Effector memory CD8-positive, alpha-beta T cell (primary cell): ENCODE data around the gene LBHD1.
"Not testable (repeated sequence)": the region's sequence is repeated elsewhere in the genome, so short reads cannot be mapped to it uniquely, and the experiment has no call there.

Experiments used
- ATAC-seq: fragments of 150-1000 bp; cut with Tn5 transposase; replicated peaks from 2 replicates; pipeline ENCODE4 v1.10.0; 2021; ENCODE audit warnings: mild to moderate bottlenecking, moderate library complexity
- DNase-seq, 3 experiments: peaks; one replicate each; pipeline ENCODE4 v3.0.0; 2021
- H3K27ac Mint-ChIP-seq, 2 donors: one replicate each; pipeline ENCODE4 v1.8.0; 2022; ENCODE audit warnings: mild to moderate bottlenecking in 2 of 2, mixed read lengths in 2 of 2, moderate library complexity in 2 of 2
- H3K27me3 Mint-ChIP-seq, 2 donors: one replicate each; pipeline ENCODE4 v1.8.0; 2022; ENCODE audit warnings: mixed read lengths in 2 of 2
- H3K36me3 Mint-ChIP-seq: one replicate; pipeline ENCODE4 v1.8.0; 2022; ENCODE audit warnings: mild to moderate bottlenecking, moderate library complexity, mixed read lengths; ENCODE audit not compliant: insufficient read depth
- H3K4me1 Mint-ChIP-seq, 2 donors: one replicate each; pipeline ENCODE4 v1.8.0; 2022; ENCODE audit warnings: low read depth in 2 of 2, mixed read lengths in 2 of 2
- H3K4me3 Mint-ChIP-seq, 2 donors: one replicate each; pipeline ENCODE4 v1.8.0; 2022; ENCODE audit warnings: mild to moderate bottlenecking in 2 of 2, mixed read lengths in 2 of 2, moderate library complexity in 2 of 2
- H3K9me3 Mint-ChIP-seq, 2 donors: one replicate each; pipeline ENCODE4 v1.8.0; 2022; ENCODE audit warnings: mixed read lengths in 2 of 2

The LBHD1 gene

DNA sequence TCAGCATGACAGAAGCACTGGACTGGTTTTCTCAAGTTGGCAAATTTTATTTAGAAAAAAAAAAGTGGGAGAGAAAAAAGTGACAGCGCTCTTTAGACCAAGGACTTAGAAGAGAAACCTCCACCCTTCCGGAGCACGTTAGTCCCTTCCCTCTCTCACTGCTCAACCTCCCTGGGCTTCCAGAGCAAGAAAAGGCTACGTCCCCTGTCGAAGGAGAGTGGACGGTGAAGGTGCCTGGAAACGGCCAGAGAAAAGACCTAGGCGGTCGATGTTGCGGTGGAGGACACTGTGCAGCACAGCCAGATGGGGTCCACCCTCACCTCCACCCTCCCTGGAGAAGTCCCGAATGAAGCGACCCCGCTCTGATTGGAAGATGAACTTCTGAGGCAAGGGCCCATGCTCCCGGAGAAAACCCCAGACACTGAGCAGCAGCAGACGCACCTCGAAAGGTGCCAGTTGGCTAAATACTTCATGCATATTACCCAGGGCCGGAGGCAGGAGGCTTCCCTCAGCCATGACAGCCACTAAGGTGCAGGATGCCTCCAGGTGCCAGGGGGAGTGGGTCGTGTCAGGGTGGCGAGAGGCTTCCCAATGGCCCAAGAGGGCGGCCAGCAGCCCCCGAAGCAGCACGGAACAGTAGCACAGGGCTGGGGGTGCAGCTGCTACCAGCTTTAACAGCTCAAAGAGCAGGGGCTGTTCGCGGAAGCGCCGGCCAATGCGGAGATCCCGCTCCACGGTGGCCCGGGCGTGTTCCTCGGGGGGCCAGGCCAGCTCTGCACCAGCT, 25.1 kb downstream of the LBHD1 start:
- Mint-ChIP-seq H3K27me3 (no peaks in the 10 kb centered on the region), H3K4me1 (peaks cover 9 to 19% of the 10 kb centered on the region in 2 donors), H3K9me3 (no peaks in the 10 kb centered on the region), H3K36me3 (peaks cover 36% of the 10 kb centered on the region), H3K4me3 (peak overlapping the region; percentile 86 to 93), H3K27ac (peak overlapping the region; percentile 86 to 96)
- DNase-seq = no peak
- ATAC-seq = no peak

DNA sequence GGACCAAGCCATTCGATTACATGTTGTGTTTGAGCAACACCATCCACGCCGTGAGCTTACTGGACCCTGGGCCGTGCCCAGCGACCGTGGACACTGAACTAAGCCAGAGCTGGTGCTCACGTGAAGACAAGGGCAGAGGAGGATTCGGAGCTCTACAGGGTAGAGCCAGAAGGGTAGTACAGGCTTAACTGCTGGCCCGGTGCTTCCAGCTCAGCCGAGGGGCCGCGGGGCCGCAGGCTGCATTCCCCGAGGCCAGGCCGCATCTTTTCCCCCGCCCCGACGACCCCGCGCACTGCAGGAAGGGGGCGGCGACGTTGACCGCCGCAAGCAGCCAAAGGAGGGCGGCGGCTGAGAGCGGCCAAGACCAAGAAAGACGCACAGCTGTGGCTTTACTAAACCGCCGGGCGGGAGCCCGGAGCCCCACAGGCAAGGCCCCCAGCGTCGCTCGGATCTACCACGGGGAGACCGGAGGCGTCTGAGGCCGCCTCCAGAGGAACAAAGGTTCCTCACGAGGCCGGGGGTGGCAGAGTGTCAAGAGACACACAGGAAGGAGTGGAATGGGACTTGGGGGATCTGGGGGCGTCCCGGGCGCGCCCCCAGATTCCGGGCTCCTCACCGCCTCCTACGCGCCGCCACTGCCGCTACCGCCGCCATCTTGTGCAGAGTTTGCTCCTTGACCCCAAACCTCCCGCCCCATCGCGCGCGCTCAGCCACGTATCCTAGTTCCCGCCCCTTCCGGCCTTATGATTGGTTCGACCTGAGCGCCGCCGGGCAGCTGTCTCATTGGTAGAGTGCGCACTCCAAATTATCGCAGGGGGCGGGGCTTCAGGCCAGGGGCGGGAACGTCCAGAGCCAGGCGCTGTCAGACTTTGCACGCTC, 25.9 kb downstream of the LBHD1 start, which contains the start of gene GANAB:
TSS of gene GANAB (minus strand) at position 668 of the 879 bp plus-strand sequence. CDS start at position 654, 14 bp downstream.
- DNase-seq (peak; percentile 96 to 98 (median 96)), ATAC-seq (peak; percentile 98)
- Mint-ChIP-seq H3K9me3 (no peaks in the 10 kb centered on the region), H3K27me3 (no peaks in the 10 kb centered on the region), H3K4me3 (peak within 1 kb of the TSS; percentile 86 to 93), H3K27ac (peak within 1 kb of the TSS; percentile 86 to 96), H3K36me3 (peaks cover 35% of the 10 kb centered on the region), H3K4me1 (peaks cover 9 to 17% of the 10 kb centered on the region in 2 donors)

DNA sequence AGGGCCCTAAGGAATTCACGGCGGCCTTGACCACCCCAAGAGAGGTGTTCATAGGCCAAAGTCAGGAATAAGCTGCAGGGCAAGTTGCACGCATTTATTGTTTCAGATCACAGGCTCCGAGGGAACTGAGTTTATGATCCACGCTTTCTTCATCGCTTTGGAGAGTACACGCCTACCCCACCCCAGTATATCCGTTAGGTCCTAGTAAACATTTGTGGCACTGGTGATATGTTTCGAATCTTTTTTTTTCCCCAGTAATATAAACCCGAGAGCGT, 26.5 kb downstream of the LBHD1 start:
- DNase-seq (no peak), ATAC-seq (no peak)
- H3K27ac Mint-ChIP-seq = peak overlapping the region; percentile 86 to 96

DNA sequence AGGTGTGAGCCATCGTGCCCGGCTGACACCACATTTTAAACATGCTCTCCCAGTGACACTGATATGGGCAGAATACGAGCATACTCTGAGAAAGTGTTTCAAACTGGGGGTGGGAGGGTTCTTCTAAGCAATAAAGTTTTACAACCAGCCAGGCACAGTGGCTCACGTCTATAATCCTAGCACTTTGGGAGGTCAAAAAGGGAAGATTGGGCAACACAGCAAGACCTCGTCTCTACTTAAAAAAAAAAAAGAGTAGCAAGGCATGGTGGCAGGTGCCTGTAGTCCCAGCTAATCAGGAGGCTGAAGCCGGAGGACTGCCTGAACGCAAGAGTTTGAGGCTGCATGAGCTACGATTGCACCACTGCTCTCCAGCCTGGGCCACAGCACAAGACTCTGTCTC, 27.8 kb downstream of the LBHD1 start:
- Mint-ChIP-seq H3K4me3 (peak overlapping the region in 1 of 2 donors; percentile 43), H3K36me3 (peaks cover 43% of the 10 kb centered on the region), H3K27me3 (no peaks in the 10 kb centered on the region), H3K4me1 (peaks cover 16 to 18% of the 10 kb centered on the region in 2 donors), H3K27ac (peak overlapping the region; percentile 12 to 87), H3K9me3 (no peaks in the 10 kb centered on the region)
- ATAC-seq = no peak
- DNase-seq = no peak

More for the DNA sequence above, 26.5 kb downstream of the LBHD1 start:
- H3K9me3 Mint-ChIP-seq = no peaks in the 10 kb centered on the region
- H3K36me3 Mint-ChIP-seq = peaks cover 35% of the 10 kb centered on the region
- no peaks in the 10 kb centered on the region for H3K27me3 Mint-ChIP-seq
- H3K4me1 Mint-ChIP-seq = peaks cover 9 to 15% of the 10 kb centered on the region in 2 donors
- peak overlapping the region; percentile 86 to 93 for H3K4me3 Mint-ChIP-seq

DNA sequence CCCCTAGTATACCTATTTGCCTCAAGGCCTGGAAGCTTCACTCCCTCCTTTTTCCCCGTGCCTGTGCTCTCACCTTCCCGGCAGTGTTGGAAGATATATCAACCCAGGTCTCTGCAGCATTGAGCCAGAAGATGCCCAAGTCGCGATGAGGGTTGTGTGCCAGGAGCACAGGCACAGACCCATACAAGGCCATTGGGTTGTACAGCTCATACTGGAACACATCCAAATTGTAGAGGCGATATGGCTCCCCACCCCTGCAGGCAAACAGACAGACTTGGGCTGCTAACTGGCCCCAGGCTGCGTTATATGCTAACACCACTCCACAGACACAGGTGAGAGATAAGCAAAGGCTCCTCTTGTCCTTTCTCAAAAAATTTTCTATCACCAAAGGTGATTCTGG, 39.6 kb downstream of the LBHD1 start:
- peaks cover 92% of the 10 kb centered on the region for H3K36me3 Mint-ChIP-seq
- peak overlapping the region; percentile 50 to 52 for H3K27ac Mint-ChIP-seq
- H3K4me3 Mint-ChIP-seq = no peak overlapping the region
- no peak for ATAC-seq
- no peak for DNase-seq
- peaks cover 1 to 12% of the 10 kb centered on the region in 2 donors for H3K4me1 Mint-ChIP-seq
- H3K9me3 Mint-ChIP-seq = no peaks in the 10 kb centered on the region
- H3K27me3 Mint-ChIP-seq = no peaks in the 10 kb centered on the region

DNA sequence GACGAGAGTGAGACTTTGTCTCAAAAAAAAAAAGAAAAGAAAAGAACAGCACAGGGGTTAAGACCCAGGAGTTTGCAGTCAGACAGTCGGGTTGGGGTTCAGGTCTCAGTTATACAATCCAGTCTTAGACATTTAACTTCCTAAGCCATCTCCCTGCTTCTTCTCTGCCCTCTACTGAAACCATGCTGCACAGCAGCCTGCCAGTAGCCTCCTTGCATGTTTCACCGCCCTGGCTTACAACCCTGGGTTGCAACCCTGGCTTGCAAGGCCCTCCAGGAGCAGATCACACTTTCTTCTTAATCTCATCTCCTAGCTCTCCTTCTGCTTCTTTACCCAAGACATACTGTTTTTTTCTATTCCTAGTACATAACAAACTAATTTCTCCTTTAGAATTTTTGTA, 44.4 kb downstream of the LBHD1 start:
- DNase-seq = no peak
- peaks cover 59% of the 10 kb centered on the region for H3K36me3 Mint-ChIP-seq

DNA sequence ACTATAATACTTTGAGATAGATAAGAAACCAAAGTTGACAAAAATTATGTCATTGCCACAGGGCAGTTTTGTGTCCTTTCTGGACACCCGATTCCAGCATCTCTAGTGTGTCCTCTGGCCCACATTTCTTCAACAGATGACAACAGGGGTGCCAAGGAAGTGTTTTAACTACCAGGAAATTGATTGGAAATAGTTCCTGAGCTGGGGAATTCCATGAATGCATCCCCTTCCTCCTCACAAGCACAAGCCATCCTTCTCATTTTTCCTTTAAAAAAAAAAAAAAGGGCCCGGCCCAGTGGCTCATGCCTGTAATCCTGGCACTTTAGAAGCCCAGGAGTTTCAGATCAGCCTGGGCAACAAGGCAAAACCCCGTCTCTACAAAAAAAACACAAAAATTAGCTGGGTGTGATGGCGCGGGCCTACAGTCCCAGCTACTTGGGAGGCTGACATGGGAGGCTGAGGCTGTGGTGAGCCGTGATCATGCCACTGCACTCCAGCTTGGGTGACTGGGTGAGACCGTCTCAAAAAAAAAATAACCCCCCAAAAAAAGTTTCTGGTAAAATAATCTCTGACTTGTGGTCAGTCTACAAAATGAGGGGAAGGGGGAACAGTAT, 49.5 kb downstream of the LBHD1 start:
- Mint-ChIP-seq H3K27me3 (no peaks in the 10 kb centered on the region), H3K4me3 (peak overlapping the region; percentile 80 to 91), H3K27ac (peak overlapping the region; percentile 92 to 97), H3K4me1 (peaks cover 18 to 20% of the 10 kb centered on the region in 2 donors), H3K9me3 (no peaks in the 10 kb centered on the region), H3K36me3 (peaks cover 39% of the 10 kb centered on the region)
- ATAC-seq (no peak), DNase-seq (no peak)

More for the DNA sequence above, 44.4 kb downstream of the LBHD1 start:
- H3K9me3 Mint-ChIP-seq = no peaks in the 10 kb centered on the region
- no peak for ATAC-seq
- H3K27ac Mint-ChIP-seq = no peak overlapping the region
- H3K4me3 Mint-ChIP-seq = no peak overlapping the region
- H3K27me3 Mint-ChIP-seq = no peaks in the 10 kb centered on the region
- no peaks in the 10 kb centered on the region for H3K4me1 Mint-ChIP-seq

DNA sequence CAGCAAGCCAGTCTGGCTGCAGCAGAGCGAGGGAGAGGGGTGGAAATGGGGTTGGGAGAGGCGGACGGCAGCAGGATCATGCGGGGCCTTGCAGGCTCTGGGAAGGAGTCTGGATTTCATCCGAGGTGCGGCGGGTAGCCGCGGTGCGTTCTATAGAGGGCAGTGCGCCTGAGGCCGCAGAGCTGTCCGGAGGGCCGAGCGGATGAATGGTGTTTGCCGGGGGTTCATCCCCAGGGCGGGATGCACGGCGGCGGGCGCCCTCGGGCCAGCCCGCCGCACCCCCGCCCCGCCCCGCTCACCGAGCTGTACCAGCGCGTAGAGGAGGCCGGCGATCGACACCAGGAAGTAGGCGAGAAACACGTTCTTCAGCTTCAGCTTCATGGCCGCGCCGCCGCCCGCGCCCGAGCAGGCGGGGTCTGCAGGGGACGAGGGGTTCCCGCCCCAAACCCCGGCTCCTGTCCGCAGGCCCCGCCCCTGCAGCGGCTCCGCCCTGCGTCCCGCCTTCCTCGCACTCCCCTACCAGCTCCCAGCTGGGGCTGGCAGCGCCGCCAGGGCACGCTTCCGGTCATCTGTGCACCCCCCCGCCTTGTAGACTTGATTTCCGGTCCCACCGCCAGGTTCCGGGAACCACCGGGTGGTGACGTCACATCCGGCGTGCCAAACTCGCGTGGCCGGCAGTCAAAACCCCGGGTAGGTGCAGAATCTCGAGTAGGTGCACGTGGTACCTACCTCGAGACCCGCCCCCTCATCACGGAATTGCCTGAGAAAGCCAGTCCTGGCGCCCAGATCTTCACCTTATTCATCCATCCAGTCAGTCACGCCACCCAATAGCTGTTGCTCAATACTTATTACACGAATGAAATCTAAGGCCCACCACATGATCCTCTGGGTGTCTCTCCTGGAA, 50.2 kb downstream of the LBHD1 start, which contains the start of gene B3GAT3:
TSS of gene B3GAT3 (minus strand) at position 420 of the 904 bp plus-strand sequence. CDS start at position 381, 39 bp downstream.
- Mint-ChIP-seq H3K9me3 (no peaks in the 10 kb centered on the region), H3K27ac (peak within 1 kb of the TSS; percentile 92 to 97), H3K36me3 (peaks cover 44% of the 10 kb centered on the region), H3K4me1 (peaks cover 18 to 20% of the 10 kb centered on the region in 2 donors), H3K27me3 (no peaks in the 10 kb centered on the region), H3K4me3 (peak within 1 kb of the TSS; percentile 80 to 91)
- ATAC-seq = peak; percentile 85
- DNase-seq = peak; percentile 95 to 97 (median 96)

DNA sequence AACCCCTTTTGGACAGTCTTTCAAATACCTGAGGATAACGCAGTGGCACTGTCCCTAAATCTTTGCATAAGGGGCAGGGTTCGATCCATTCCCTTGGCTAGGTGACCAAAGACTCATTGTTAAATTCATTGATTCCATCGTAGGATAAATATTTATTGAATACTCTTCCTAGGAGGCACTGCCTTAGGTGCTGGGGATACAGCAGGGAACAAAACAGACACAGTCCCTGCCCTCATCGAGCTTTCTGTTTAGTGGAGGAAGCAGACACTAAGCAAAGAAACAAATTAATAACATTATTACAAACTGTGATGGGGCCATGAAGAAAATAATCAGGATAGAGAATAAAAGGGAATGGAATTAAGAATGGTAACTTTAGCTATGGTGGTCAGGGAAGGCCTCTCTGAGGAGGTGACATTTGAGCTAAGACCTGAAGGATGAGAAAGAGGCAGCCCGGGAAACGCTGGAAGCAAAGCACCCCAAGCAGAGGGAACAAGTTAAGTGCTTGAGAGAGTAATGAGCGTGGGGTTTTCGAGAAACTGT, 51.0 kb downstream of the LBHD1 start:
- H3K9me3 Mint-ChIP-seq = no peaks in the 10 kb centered on the region
- peak overlapping the region; percentile 80 to 91 for H3K4me3 Mint-ChIP-seq
- H3K36me3 Mint-ChIP-seq = peaks cover 45% of the 10 kb centered on the region
- H3K27me3 Mint-ChIP-seq = no peaks in the 10 kb centered on the region
- peak overlapping the region; percentile 92 to 97 for H3K27ac Mint-ChIP-seq
- no peak for DNase-seq
- ATAC-seq = no peak
- peaks cover 18 to 20% of the 10 kb centered on the region in 2 donors for H3K4me1 Mint-ChIP-seq

DNA sequence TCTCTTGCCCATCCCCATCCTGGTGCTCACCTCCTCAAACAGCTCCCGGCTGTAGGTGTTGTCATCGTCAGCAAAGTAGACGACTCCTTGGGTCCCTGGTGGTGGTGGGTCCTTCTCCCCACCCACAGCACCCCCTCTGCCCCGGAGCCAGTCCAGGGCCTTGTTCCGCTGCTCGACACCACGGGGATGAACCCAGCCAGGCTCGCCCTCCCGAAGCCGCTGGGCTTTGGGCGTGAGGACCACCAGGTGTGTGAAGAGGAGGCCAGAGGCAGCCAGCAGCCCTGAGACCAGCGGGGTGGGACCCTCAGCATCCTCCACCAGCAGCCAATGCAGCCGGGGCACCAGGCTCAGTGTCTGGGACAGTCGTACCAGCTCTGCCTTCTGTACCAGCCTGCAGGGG, 55.1 kb downstream of the LBHD1 start:
- H3K4me1 Mint-ChIP-seq = peaks cover 23 to 37% of the 10 kb centered on the region in 2 donors
- H3K4me3 Mint-ChIP-seq, DNase-seq, H3K27me3 Mint-ChIP-seq, ATAC-seq, H3K9me3 Mint-ChIP-seq: not testable (repeated sequence)
- peaks cover 32% of the 10 kb centered on the region for H3K36me3 Mint-ChIP-seq
- peak overlapping the region; percentile 41 to 44 for H3K27ac Mint-ChIP-seq

DNA sequence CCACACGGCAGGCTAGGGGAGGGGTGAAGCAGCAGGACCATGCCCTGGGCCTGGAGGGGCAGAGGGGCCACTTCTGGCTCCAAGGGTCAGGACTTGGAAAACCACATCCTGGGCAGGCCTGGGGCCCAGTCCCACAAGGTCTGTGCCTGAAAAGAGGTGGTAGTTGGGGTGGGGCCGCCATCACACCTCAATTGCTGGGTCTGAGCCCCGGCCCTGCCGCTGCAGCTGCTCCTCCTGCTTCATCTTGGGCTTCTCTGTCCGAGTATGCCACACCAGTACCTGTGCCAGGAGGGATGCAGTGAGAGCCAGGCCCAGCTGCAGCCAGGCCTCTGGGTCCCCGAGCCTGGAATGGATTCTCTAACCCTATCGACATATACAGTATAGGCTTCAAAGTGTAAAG, 56.5 kb downstream of the LBHD1 start:
- Mint-ChIP-seq H3K36me3 (peaks cover 34% of the 10 kb centered on the region), H3K27me3 (no peaks in the 10 kb centered on the region), H3K9me3 (no peaks in the 10 kb centered on the region), H3K27ac (no peak overlapping the region), H3K4me1 (peaks cover 25 to 40% of the 10 kb centered on the region in 2 donors), H3K4me3 (no peak overlapping the region)
- DNase-seq (no peak), ATAC-seq (no peak)

DNA sequence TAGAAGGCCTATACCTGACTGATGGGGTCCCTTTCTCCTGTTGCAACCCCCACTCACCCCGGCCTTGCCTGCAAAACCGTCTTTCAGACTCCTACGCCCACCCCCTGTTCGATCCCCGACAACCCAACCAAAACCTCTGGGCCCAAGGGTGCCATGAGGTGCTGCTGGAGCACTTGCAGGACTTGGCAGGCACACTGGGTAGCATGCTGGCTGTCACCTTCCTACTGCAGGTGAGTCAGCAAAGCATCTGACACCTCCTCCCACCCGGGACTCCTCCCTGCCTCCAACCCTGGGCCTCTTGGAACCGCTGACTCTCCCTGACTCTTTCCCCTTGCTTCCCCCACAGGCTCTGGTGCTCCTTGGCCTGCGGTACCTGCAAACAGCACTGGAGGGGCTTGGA, 57.8 kb downstream of the LBHD1 start:
- H3K27me3 Mint-ChIP-seq = no peaks in the 10 kb centered on the region
- H3K36me3 Mint-ChIP-seq = peaks cover 35% of the 10 kb centered on the region
- H3K4me3 Mint-ChIP-seq = peak overlapping the region in 1 of 2 donors; percentile 16
- peak overlapping the region; percentile 79 to 88 for H3K27ac Mint-ChIP-seq
- no peaks in the 10 kb centered on the region for H3K9me3 Mint-ChIP-seq
- H3K4me1 Mint-ChIP-seq = peaks cover 27 to 45% of the 10 kb centered on the region in 2 donors
- ATAC-seq (no peak), DNase-seq (no peak)
